HCT116 (cell line): Measurements from ENCODE around the gene GAB2. TPM values are rescaled to one million over a fixed set of nuclear protein-coding genes. Genes with fewer than 3 reads are reported as not detected.

Experiments
- ATAC-seq: fragments of 200-7000 bp; cut with Tn5 transposase; 2 replicates; pipeline ENCODE4 v1.9.1; 2020; ENCODE audit warnings: mild to moderate bottlenecking, moderate library complexity
- BruUV-seq: library from RNA; stranded (reverse); fragments of 400-500 nt; replicated peaks from 2 replicates; lab custom pipeline; 2021; lab: Mats Ljungman, UMichigan
- CTCF ChIA-PET: fragments of 300-600 bp; sonication (Branson Sonifier 250); formaldehyde crosslinking; loops from one replicate; lab custom pipeline; 2021; ENCODE audit warnings: antibody characterized with exemption; lab: Charles Lee
- POLR2A ChIA-PET: fragments of 300-600, 350-600 bp; sonication (Branson Sonifier 250); formaldehyde crosslinking; loops from one replicate; lab custom pipeline; 2021; ENCODE audit warnings: antibody characterized with exemption; lab: Charles Lee
- RAD21 ChIA-PET, 2 experiments: fragments of 300-600 bp; sonication (Branson Sonifier 250); formaldehyde crosslinking; loops; one replicate each; lab custom pipeline; 2023; ENCODE audit warnings: low total read pairs in 2 of 2; ENCODE audit not compliant: uncharacterized antibody in 2 of 2, unreplicated experiment in 2 of 2, low non-redundant PET in 1 of 2; lab: Charles Lee
- DNase-seq: peaks from one replicate; pipeline ENCODE4 v3.0.0-alpha.2; 2010; ENCODE audit warnings: low read depth, low spot score
- H2AFZ ChIP-seq: fragments of 200-600 bp; shearing (Covaris generic), sonication (generic); 2 replicates; pipeline ENCODE4 v1.6.1; 2017; ENCODE audit warnings: low read depth, mixed run types, mixed read lengths, antibody characterized with exemption, low read length; ENCODE audit not compliant: poor library complexity, severe bottlenecking
- H3K27ac ChIP-seq: 2 replicates; pipeline ENCODE4 v1.5.1; 2012; ENCODE audit warnings: low read depth, low read length
- H3K27me3 ChIP-seq: fragments of 200-600 bp; sonication (generic); 2 replicates; pipeline ENCODE4 v1.6.1; 2016; ENCODE audit warnings: mixed run types, low read length, mixed read lengths; ENCODE audit not compliant: insufficient read depth
- H3K36me3 ChIP-seq, 2 experiments: fragments of 200-500 bp in 1 of 2; fragments of 200-600 bp in 1 of 2; sonication (Bioruptor generic) in 1 of 2; sonication (generic) in 1 of 2; 2 replicates each; pipeline versions ENCODE4 v1.5.1 to v1.6.1; 2014 to 2016; ENCODE audit warnings: low read length in 2 of 2, inconsistent platforms in 1 of 2, mixed read lengths in 1 of 2, mixed run types in 1 of 2; ENCODE audit not compliant: insufficient read depth in 2 of 2, control insufficient read depth in 1 of 2
- H3K4me1 ChIP-seq, 2 experiments: fragments of 200-600 bp in 1 of 2; sonication (generic) in 1 of 2; 2 replicates each; pipeline versions ENCODE4 v1.5.1 to v1.6.1; 2012 to 2017; ENCODE audit warnings: low read length in 2 of 2, inconsistent platforms in 1 of 2, mild to moderate bottlenecking in 1 of 2, mixed read lengths in 1 of 2, mixed run types in 1 of 2, moderate library complexity in 1 of 2; ENCODE audit not compliant: insufficient read depth in 2 of 2, control insufficient read depth in 1 of 2
- H3K4me2 ChIP-seq: fragments of 200-600 bp; sonication (generic); 2 replicates; pipeline ENCODE4 v1.6.1; 2017; ENCODE audit warnings: mixed run types, low read length, mixed read lengths
- H3K4me3 ChIP-seq, 2 experiments: fragments of 200-600 bp in 1 of 2; sonication (generic) in 1 of 2; replicated peaks in 1 of 2; 2 replicates each; pipeline ENCODE4 v1.5.1; 2011 to 2016; ENCODE audit warnings: low read length in 2 of 2, control low read depth in 1 of 2, low read depth in 1 of 2, mild to moderate bottlenecking in 1 of 2, mixed read lengths in 1 of 2, mixed run types in 1 of 2
- H3K79me2 ChIP-seq: fragments of 200-600 bp; sonication (generic); 2 replicates; pipeline ENCODE4 v1.6.1; 2017; ENCODE audit warnings: mild to moderate bottlenecking, mixed run types, low read length, moderate library complexity, mixed read lengths; ENCODE audit not compliant: insufficient read depth
- H3K9ac ChIP-seq: fragments of 200-600 bp; sonication (generic); 2 replicates; pipeline ENCODE4 v1.6.1; 2016; ENCODE audit warnings: low read length, mixed read lengths
- H3K9me2 ChIP-seq: fragments of 200-600 bp; sonication (generic), shearing (Covaris generic); 2 replicates; pipeline ENCODE4 v1.6.1; 2017; ENCODE audit warnings: mixed run types, mild to moderate bottlenecking, moderate library complexity; ENCODE audit not compliant: insufficient read depth
- H3K9me3 ChIP-seq, 2 experiments: fragments of 200-500 bp in 1 of 2; fragments of 200-600 bp in 1 of 2; sonication (Bioruptor generic) in 1 of 2; sonication (generic) in 1 of 2; 2 replicates each; pipeline ENCODE4 v1.6.1; 2014 to 2017; ENCODE audit warnings: low read length in 2 of 2, mixed read lengths in 2 of 2, inconsistent platforms in 1 of 2, low read depth in 1 of 2, mild to moderate bottlenecking in 1 of 2, mixed run types in 1 of 2, moderate library complexity in 1 of 2; ENCODE audit not compliant: control insufficient read depth in 1 of 2, insufficient read depth in 1 of 2
- H4K20me1 ChIP-seq: fragments of 200-600 bp; sonication (generic), shearing (Covaris generic); 2 replicates; pipeline ENCODE4 v1.6.1; 2017; ENCODE audit warnings: mixed run types, mild to moderate bottlenecking, moderate library complexity; ENCODE audit not compliant: insufficient read depth
- CEBPB ChIP-seq: IDR thresholded peaks from 2 replicates; pipeline ENCODE4 v1.6.1; 2012; ENCODE audit warnings: low read depth
- EZH2 ChIP-seq: fragments of 200-600 bp; sonication (generic); IDR thresholded peaks from 2 replicates; pipeline ENCODE4 v1.6.1; 2017; ENCODE audit warnings: antibody characterized with exemption, mixed run types
- EZH2phosphoT487 ChIP-seq: fragments of 200-600 bp; IDR thresholded peaks from 2 replicates; pipeline ENCODE4 v1.6.1; 2018; ENCODE audit warnings: antibody characterized with exemption, borderline replicate concordance
- JUND ChIP-seq: IDR thresholded peaks from 2 replicates; pipeline ENCODE4 v1.6.1; 2012
- POLR2A ChIP-seq: IDR thresholded peaks from 2 replicates; pipeline ENCODE4 v1.7.0; 2011; ENCODE audit warnings: borderline replicate concordance; ENCODE audit not compliant: insufficient read depth, insufficient read length; ENCODE audit errors: extremely low read depth
- REST ChIP-seq: IDR thresholded peaks from 2 replicates; pipeline ENCODE4 v1.6.1; 2012; ENCODE audit warnings: low read depth
- SIN3A ChIP-seq: IDR thresholded peaks from 2 replicates; pipeline ENCODE4 v1.6.1; 2012; ENCODE audit warnings: low read depth
- SP1 ChIP-seq: IDR thresholded peaks from 2 replicates; pipeline ENCODE4 v1.6.1; 2012; ENCODE audit warnings: low read depth
- ZNF274 ChIP-seq: fragments of 200-500 bp; sonication (Bioruptor generic); IDR thresholded peaks from 2 replicates; pipeline ENCODE4 v1.6.1; 2014; ENCODE audit warnings: mild to moderate bottlenecking, low read depth, low read length, inconsistent platforms
- intact Hi-C: fragments of 100-400 bp; cut with micrococcal nuclease; formaldehyde crosslinking; loops from 2 replicates; pipeline ENCODE4 v1.10.0; 2022
- total RNA-seq: library from RNA; stranded (reverse); gene quantifications from one replicate; pipeline ENCODE4 v1.2.1, GENCODE V29; 2021; ENCODE audit not compliant: unreplicated experiment

GAB2 gene
- total RNA-seq, 1 experiment from 2014 or later: 1.9 TPM

GRCh38 chr11:78381865-78382264, 35.8 kb downstream of the GAB2 start:
- Histone ChIP-seq H3K27me3 (no peaks in the 10 kb centered on the region), H3K36me3 (no peaks in the 10 kb centered on the region), H3K9me2 (no peaks in the 10 kb centered on the region), H3K79me2 (no peaks in the 10 kb centered on the region), H3K9ac (no peak overlapping the region), H3K4me1 (no peaks in the 10 kb centered on the region), H3K9me3 (no peaks in the 10 kb centered on the region), H3K4me2 (no peak overlapping the region), H3K27ac (no peak overlapping the region), H3K4me3 (no peak overlapping the region), H2AFZ (no peak overlapping the region), H4K20me1 (no peaks in the 10 kb centered on the region)
- no peak for DNase-seq
- TF ChIP-seq EZH2 (no peak), ZNF274 (no peak), SIN3A (no peak), JUND (no peak), EZH2phosphoT487 (no peak), POLR2A (no peak), REST (no peak), SP1 (no peak)
- ChIA-PET RAD21 (no interaction called here), CTCF (no interaction called here), POLR2A (no interaction called here)
- no peak for ATAC-seq
- intact Hi-C loops: no loop called here
- no TSS peak for BruUV-seq

GRCh38 chr11:78380615-78381051, 37.0 kb downstream of the GAB2 start:
- CTCF ChIA-PET: no interaction called here
- intact Hi-C loops: no loop called here

More at GRCh38 chr11:78380615-78381051, 37.0 kb downstream of the GAB2 start:
- Histone ChIP-seq H3K4me2 (no peak overlapping the region), H3K4me3 (no peak overlapping the region), H3K79me2 (no peaks in the 10 kb centered on the region), H3K9me2 (no peaks in the 10 kb centered on the region), H3K9ac (no peak overlapping the region), H3K27ac (no peak overlapping the region), H3K4me1 (no peaks in the 10 kb centered on the region), H4K20me1 (no peaks in the 10 kb centered on the region), H3K9me3 (no peaks in the 10 kb centered on the region), H3K36me3 (no peaks in the 10 kb centered on the region), H3K27me3 (no peaks in the 10 kb centered on the region), H2AFZ (no peak overlapping the region)
- BruUV-seq: no TSS peak
- no peak for TF ChIP-seq CEBPB
- ChIA-PET POLR2A (no interaction called here), RAD21 (no interaction called here)
- ATAC-seq: no peak
- no peak for DNase-seq
